Caco-2 (cell line): ENCODE measurements around the gene RNASET2. TPM values are rescaled to one million over a fixed set of nuclear protein-coding genes. Genes with fewer than 3 reads are reported as not detected.

ENCODE experiments used
- BruUV-seq: library from RNA; stranded (reverse); fragments of 400-500 nt; replicated peaks from 2 replicates; lab custom pipeline; 2021; lab: Mats Ljungman, UMichigan
- CTCF ChIA-PET: fragments of 300-600 bp; sonication (Branson Sonifier 250); formaldehyde crosslinking; loops from one replicate; lab custom pipeline; 2022; ENCODE audit warnings: antibody characterized with exemption; lab: Charles Lee
- POLR2A ChIA-PET: fragments of 300-600 bp; sonication (Branson Sonifier 250); formaldehyde crosslinking; loops from one replicate; lab custom pipeline; 2022; ENCODE audit warnings: antibody characterized with exemption; lab: Charles Lee
- DNase-seq, 2 experiments: peaks; one replicate each; pipeline versions ENCODE4 v3.0.0 to v3.0.0-alpha.2; 2020 to 2022
- H3K27me3 ChIP-seq: replicated peaks from 2 replicates; pipeline ENCODE4 v1.6.0; 2011; ENCODE audit warnings: low read length; ENCODE audit not compliant: control insufficient read depth, insufficient read depth
- H3K36me3 ChIP-seq: 2 replicates; pipeline ENCODE4 v1.5.1; 2011; ENCODE audit warnings: low read length; ENCODE audit not compliant: control insufficient read depth, insufficient read depth
- H3K4me1 ChIP-seq: fragments of 250-450 bp; sonication (Bioruptor Pico); 2 replicates; pipeline ENCODE4 v1.5.1; 2020; ENCODE audit warnings: mild to moderate bottlenecking
- H3K4me3 ChIP-seq: 2 replicates; pipeline ENCODE4 v1.5.1; 2011; ENCODE audit warnings: low read depth, mild to moderate bottlenecking, control low read depth, low read length
- H3K9me3 ChIP-seq: fragments of 250-450 bp; sonication (Bioruptor Pico); 2 replicates; pipeline ENCODE4 v1.5.1; 2020; ENCODE audit warnings: mild to moderate bottlenecking, moderate library complexity
- H3K27ac Mint-ChIP-seq: one replicate; pipeline ENCODE4 v1.8.0; 2022; ENCODE audit warnings: mixed read lengths; ENCODE audit not compliant: unreplicated experiment
- H3K27me3 Mint-ChIP-seq: one replicate; pipeline ENCODE4 v1.8.0; 2022; ENCODE audit warnings: mixed read lengths; ENCODE audit not compliant: insufficient read depth, unreplicated experiment
- H3K36me3 Mint-ChIP-seq: one replicate; pipeline ENCODE4 v1.8.0; 2022; ENCODE audit warnings: mild to moderate bottlenecking, mixed read lengths; ENCODE audit not compliant: insufficient read depth, unreplicated experiment
- H3K4me1 Mint-ChIP-seq: one replicate; pipeline ENCODE4 v1.8.0; 2022; ENCODE audit warnings: low read depth, mixed read lengths; ENCODE audit not compliant: unreplicated experiment
- H3K4me3 Mint-ChIP-seq: one replicate; pipeline ENCODE4 v1.8.0; 2022; ENCODE audit warnings: mild to moderate bottlenecking, moderate library complexity, mixed read lengths; ENCODE audit not compliant: unreplicated experiment
- H3K9me3 Mint-ChIP-seq: one replicate; pipeline ENCODE4 v1.8.0; 2022; ENCODE audit warnings: mixed read lengths; ENCODE audit not compliant: unreplicated experiment
- CTCF ChIP-seq, 2 experiments: fragments of 200-600 bp in 1 of 2; IDR thresholded peaks; 1 replicate in 1 of 2; 2 replicates in 1 of 2; pipeline versions ENCODE4 v1.5.1 to v1.8.0; 2011 to 2022; ENCODE audit warnings: antibody characterized with exemption in 1 of 2, control low read depth in 1 of 2, inconsistent platforms in 1 of 2, low read depth in 1 of 2, low read length in 1 of 2, mild to moderate bottlenecking in 1 of 2, moderate library complexity in 1 of 2; ENCODE audit not compliant: insufficient read depth in 1 of 2, severe bottlenecking in 1 of 2, unreplicated experiment in 1 of 2
- intact Hi-C: fragments of 100-400 bp; cut with micrococcal nuclease; formaldehyde crosslinking; loops from one replicate; pipeline ENCODE4 v1.10.0; 2022; ENCODE audit not compliant: unreplicated experiment
- total RNA-seq: library from RNA; stranded (reverse); gene quantifications from 2 replicates; pipeline ENCODE4 v1.2.3, GENCODE V29; 2022

RNASET2 gene
- total RNA-seq, 1 experiment from 2014 or later = 59.1 TPM

DNA sequence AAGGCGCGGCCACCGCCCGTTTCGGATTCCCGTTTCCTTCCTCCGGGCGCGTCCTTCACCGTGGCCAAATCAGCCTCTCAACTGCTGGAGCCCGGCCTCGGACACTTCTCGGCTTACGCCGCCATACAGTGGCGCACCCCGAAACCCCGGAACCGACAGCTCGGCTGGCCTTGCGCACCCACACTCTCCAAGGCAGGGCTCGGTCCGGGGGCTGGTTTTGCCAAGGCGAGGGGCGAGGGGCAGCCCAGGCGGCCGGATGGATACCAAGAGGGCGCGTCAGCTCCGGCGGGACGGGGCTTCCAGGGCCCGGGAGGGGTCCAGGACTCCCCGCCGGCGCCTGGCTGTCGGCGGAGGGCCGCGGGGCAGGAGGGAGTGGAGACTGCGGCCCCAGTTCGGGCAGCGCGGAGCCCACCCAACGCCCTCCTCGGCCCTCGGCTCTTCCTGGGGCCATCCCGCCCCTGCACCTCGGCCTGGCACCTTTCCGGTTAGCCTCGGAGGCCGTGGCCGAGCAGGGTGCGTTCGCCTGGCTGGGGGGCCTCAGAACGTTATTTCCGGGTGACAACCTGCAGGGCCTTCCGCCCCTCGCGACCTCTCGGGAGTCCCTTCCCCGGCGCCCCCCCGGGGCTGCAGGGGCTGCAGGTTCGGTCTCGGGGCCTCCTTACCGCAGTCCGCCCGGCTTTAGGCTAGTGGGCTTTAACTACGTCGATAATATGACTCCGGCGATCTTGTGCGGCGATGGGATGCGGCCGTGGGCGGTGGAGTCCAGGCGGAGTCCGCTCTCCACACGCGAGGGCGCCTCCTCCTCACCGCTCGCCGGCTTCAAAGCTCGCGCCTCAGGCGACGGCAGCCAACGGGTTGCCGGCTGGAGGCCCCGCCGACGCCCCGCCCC lies 42.1 kb upstream of the RNASET2 start:
- intact Hi-C loops = loop anchor here (5.0 to 10.0 kb wide), 3 partner anchors 124 to 614 kb away; partner anchors contain the start of genes CCR6, MPC1 and RPS6KA2
- Mint-ChIP-seq H3K27me3 (no peaks in the 10 kb centered on the region), H3K36me3 (peaks cover 11% of the 10 kb centered on the region), H3K4me1 (peaks cover 14% of the 10 kb centered on the region), H3K9me3 (no peaks in the 10 kb centered on the region), H3K27ac (no peak overlapping the region), H3K4me3 (peak overlapping the region; percentile 84)
- Histone ChIP-seq H3K27me3 (no peaks in the 10 kb centered on the region), H3K36me3 (no peaks in the 10 kb centered on the region), H3K4me3 (peak overlapping the region; percentile 67), H3K9me3 (no peaks in the 10 kb centered on the region), H3K4me1 (peaks cover 3% of the 10 kb centered on the region; the same call in 1 of the 2 replicates)
- POLR2A ChIA-PET = interaction anchor here (0.6 kb wide), 1 partner anchor 144 kb away, joined by 3 read pairs; no protein-coding TSS in a partner anchor
- BruUV-seq = TSS peak; percentile 11
- peak in 1 of 2 experiments; percentile 30 for DNase-seq
- CTCF ChIA-PET = interaction anchor here (0.6 to 1.8 kb wide), 5 partner anchors 9 to 144 kb away, joined by 3 to 9 read pairs (median 5); partner anchors contain the start of gene RNASET2
- no peak for TF ChIP-seq CTCF (IDR thresholded peaks at IDR 0.05; ENCODE audit: insufficient read depth in 1 of 2, low read depth in 1 of 2, low read length in 1 of 2, severe bottlenecking in 1 of 2, unreplicated experiment in 1 of 2)

DNA sequence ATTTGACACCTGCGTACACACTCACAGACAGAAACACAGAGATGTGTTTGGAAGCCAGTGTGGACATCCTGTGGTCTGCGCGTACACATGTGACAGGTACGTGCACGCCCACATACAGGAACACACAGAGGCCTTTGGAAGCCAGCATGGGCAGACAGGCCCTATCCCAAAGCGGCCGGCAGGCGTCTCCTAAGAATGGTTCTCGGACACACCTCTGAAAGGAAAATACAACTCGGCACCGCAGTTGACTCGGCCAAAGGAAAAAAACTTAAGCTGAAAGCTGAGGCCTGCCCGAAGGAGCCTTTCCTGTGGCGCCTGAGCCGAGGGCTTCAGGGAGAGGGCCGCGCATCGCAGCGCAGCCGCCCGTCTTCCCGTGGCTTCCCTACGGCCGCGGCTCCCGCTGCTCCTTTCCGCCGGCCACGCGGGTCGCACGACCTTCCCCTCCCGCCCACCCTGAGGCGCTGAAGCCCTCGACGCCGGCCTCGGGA lies 41.5 kb upstream of the RNASET2 start:
- peaks cover 11% of the 10 kb centered on the region for H3K36me3 Mint-ChIP-seq
- H3K4me3 Mint-ChIP-seq = peak overlapping the region; percentile 84
- peaks cover 3% of the 10 kb centered on the region; the same call in 1 of the 2 replicates for H3K4me1 ChIP-seq
- intact Hi-C loops = loop anchor here (1.0 to 10.0 kb wide), 5 partner anchors 42 to 613 kb away; partner anchors contain the start of genes CCR6, MPC1, RNASET2 and RPS6KA2
- POLR2A ChIA-PET = interaction anchor here (0.6 kb wide), 1 partner anchor 144 kb away, joined by 3 read pairs; no protein-coding TSS in a partner anchor
- H3K9me3 ChIP-seq = no peaks in the 10 kb centered on the region
- no peaks in the 10 kb centered on the region for H3K27me3 Mint-ChIP-seq
- H3K27ac Mint-ChIP-seq = no peak overlapping the region
- H3K27me3 ChIP-seq = no peaks in the 10 kb centered on the region
- H3K9me3 Mint-ChIP-seq = no peaks in the 10 kb centered on the region
- peak; percentile 81 for DNase-seq
- no TSS peak for BruUV-seq
- peak overlapping the region; percentile 67 for H3K4me3 ChIP-seq
- peak; percentile 27 to 59 for TF ChIP-seq CTCF (IDR thresholded peaks at IDR 0.05; ENCODE audit: insufficient read depth in 1 of 2, low read depth in 1 of 2, low read length in 1 of 2, severe bottlenecking in 1 of 2, unreplicated experiment in 1 of 2)
- peaks cover 14% of the 10 kb centered on the region for H3K4me1 Mint-ChIP-seq
- CTCF ChIA-PET = interaction anchor here (1.0 kb wide), 1 partner anchor 144 kb away, joined by 9 read pairs; no protein-coding TSS in a partner anchor
- no peaks in the 10 kb centered on the region for H3K36me3 ChIP-seq

DNA sequence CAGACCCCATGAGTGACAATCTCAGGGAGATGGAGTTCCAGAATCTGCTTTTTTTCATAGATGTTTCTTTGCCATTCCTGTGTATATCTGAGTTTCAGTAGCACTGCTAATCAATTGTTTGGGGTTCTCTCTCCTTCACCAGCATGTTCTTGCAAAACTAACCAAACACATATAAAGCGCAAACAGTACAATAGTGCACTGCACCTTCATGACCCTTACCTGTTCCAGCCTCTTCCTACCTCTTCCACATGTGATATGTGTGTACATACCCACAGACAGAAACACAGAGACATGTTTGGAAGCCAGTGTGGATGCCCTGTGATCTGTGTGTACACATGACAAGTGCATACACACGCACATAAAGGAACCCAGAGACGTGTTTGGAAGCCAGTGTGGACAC lies 41.0 kb upstream of the RNASET2 start:
- TF ChIP-seq CTCF (IDR thresholded peaks at IDR 0.05; ENCODE audit: insufficient read depth in 1 of 2, low read depth in 1 of 2, low read length in 1 of 2, severe bottlenecking in 1 of 2, unreplicated experiment in 1 of 2) = no peak
- Mint-ChIP-seq H3K27ac (no peak overlapping the region), H3K36me3 (peaks cover 12% of the 10 kb centered on the region), H3K4me1 (peaks cover 14% of the 10 kb centered on the region), H3K9me3 (no peaks in the 10 kb centered on the region), H3K4me3 (peak overlapping the region; percentile 84), H3K27me3 (no peaks in the 10 kb centered on the region)
- no peaks in the 10 kb centered on the region for H3K27me3 ChIP-seq
- H3K9me3 ChIP-seq = no peaks in the 10 kb centered on the region
- H3K36me3 ChIP-seq = no peaks in the 10 kb centered on the region
- no peak for DNase-seq
- intact Hi-C loops = loop anchor here (1.0 to 10.0 kb wide), 5 partner anchors 41 to 613 kb away; partner anchors contain the start of genes CCR6, MPC1, RNASET2 and RPS6KA2
- H3K4me1 ChIP-seq = peaks cover 3% of the 10 kb centered on the region; the same call in 1 of the 2 replicates
- CTCF ChIA-PET = interaction anchor here (1.0 kb wide), 1 partner anchor 145 kb away, joined by 9 read pairs; no protein-coding TSS in a partner anchor
- POLR2A ChIA-PET = no interaction called here
- no TSS peak for BruUV-seq
- no peak overlapping the region for H3K4me3 ChIP-seq
